ENCODE data around the gene TM9SF1.

TM9SF1 gene

DNA sequence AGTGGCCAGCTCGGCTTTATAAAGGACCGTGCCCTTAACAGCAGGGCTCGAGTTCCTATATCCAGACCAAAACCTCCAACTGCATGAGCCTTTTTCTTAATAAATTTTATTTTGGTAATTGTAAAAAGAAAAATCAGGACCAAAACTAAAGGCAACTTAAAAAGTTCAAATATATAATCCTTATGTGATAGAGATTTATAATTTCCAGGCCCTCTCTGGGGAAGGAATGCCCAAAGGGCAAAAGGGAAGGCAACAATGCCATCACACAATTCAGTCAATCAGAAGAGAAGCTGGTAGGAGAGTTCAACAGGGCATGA is 6.2 kb downstream of the TM9SF1 start:
- no peak for DNase-seq (ENCODE audit: extremely low spot score)
- TF ChIP-seq SUZ12 (IDR thresholded peaks at IDR 0.05): no peak
- TF ChIP-seq FOXK2 (IDR thresholded peaks at IDR 0.05): no peak
- TF ChIP-seq CTBP1 (IDR thresholded peaks at IDR 0.05; ENCODE audit: borderline replicate concordance): no peak
- no peak for TF ChIP-seq TARDBP (IDR thresholded peaks at IDR 0.05)
- TF ChIP-seq BHLHE40 (IDR thresholded peaks at IDR 0.05; ENCODE audit: borderline replicate concordance): no peak
- TF ChIP-seq ZNF384 (IDR thresholded peaks at IDR 0.05): no peak
- no peak for TF ChIP-seq NFRKB (IDR thresholded peaks at IDR 0.05)
- TF ChIP-seq LEF1 (IDR thresholded peaks at IDR 0.05; ENCODE audit: borderline replicate concordance): no peak
- TF ChIP-seq, protein P1, sequence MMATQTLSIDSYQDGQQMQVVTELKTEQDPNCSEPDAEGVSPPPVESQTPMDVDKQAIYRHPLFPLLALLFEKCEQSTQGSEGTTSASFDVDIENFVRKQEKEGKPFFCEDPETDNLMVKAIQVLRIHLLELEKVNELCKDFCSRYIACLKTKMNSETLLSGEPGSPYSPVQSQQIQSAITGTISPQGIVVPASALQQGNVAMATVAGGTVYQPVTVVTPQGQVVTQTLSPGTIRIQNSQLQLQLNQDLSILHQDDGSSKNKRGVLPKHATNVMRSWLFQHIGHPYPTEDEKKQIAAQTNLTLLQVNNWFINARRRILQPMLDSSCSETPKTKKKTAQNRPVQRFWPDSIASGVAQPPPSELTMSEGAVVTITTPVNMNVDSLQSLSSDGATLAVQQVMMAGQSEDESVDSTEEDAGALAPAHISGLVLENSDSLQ (IDR thresholded peaks at IDR 0.05): no peak
- TF ChIP-seq SP1 (IDR thresholded peaks at IDR 0.05): no peak
- TF ChIP-seq L3MBTL2 (conservative IDR thresholded peaks at IDR 0.05): no peak
- TF ChIP-seq HDGF (IDR thresholded peaks at IDR 0.05; ENCODE audit: borderline replicate concordance): no peak
- no peak for TF ChIP-seq ELF4 (IDR thresholded peaks at IDR 0.05)
- TF ChIP-seq ARNT (IDR thresholded peaks at IDR 0.05): no peak
- no peak for TF ChIP-seq FOXA1 (IDR thresholded peaks at IDR 0.05)
- ChIA-PET CTCF (interaction anchor here (0.8 to 1.7 kb wide), 3 partner anchors 23 to 119 kb away, joined by 3 to 5 read pairs (median 3); partner anchors contain the start of genes CIDEB and IRF9), POLR2A (interaction anchor here (1.0 to 3.2 kb wide), 11 partner anchors 9 to 868 kb away, joined by 3 to 20 read pairs (median 9); partner anchors contain the start of genes CHMP4A, DCAF11, EMC9 and MDP1)

- peak; percentile 98 for DNase-seq (ENCODE audit: extremely low spot score)
- ChIA-PET POLR2A (interaction anchor here (1.0 to 3.2 kb wide), 12 partner anchors 8 to 867 kb away, joined by 3 to 20 read pairs (median 7); partner anchors contain the start of genes CHMP4A, DCAF11, EMC9 and MDP1), CTCF (interaction anchor here (0.6 to 1.7 kb wide), 4 partner anchors 24 to 120 kb away, joined by 3 to 5 read pairs (median 3); partner anchors contain the start of genes CIDEB and IRF9)
- TF ChIP-seq FOXM1 (IDR thresholded peaks at IDR 0.05; ENCODE audit: borderline replicate concordance): peak; percentile 54; the same call in 1 of the 2 replicates
- peak; percentile 57 for TF ChIP-seq ELF4 (IDR thresholded peaks at IDR 0.05)
- TF ChIP-seq ARNT (IDR thresholded peaks at IDR 0.05): peak; percentile 74; the same call in 1 of the 2 replicates
- TF ChIP-seq L3MBTL2 (conservative IDR thresholded peaks at IDR 0.05): peak; percentile 75
- TF ChIP-seq FOXK2 (IDR thresholded peaks at IDR 0.05): no peak
- no peak for TF ChIP-seq HDGF (IDR thresholded peaks at IDR 0.05; ENCODE audit: borderline replicate concordance)
- peak; percentile 68; the same call in 1 of the 2 replicates for TF ChIP-seq LEF1 (IDR thresholded peaks at IDR 0.05; ENCODE audit: borderline replicate concordance)
- TF ChIP-seq, protein P1 (IDR thresholded peaks at IDR 0.05): peak; percentile 72
- peak; percentile 91 for TF ChIP-seq CTBP1 (IDR thresholded peaks at IDR 0.05; ENCODE audit: borderline replicate concordance)
- TF ChIP-seq NFRKB (IDR thresholded peaks at IDR 0.05): no peak
These were observed 6.8 kb downstream of the TM9SF1 start, which contains the start of gene IPO4 for GRCh38 chr14:24188251-24189058. Gene IPO4, minus strand, starts transcription at chr14:24188816. Its CDS starts 29 bp downstream, at chr14:24188787.

- ChIA-PET CTCF (interaction anchor here (0.6 to 1.7 kb wide), 2 partner anchors 26 to 79 kb away, joined by 3 read pairs; partner anchors contain the start of gene IRF9), POLR2A (interaction anchor here (1.1 to 3.2 kb wide), 6 partner anchors 7 to 81 kb away, joined by 3 to 20 read pairs (median 10); partner anchors contain the start of genes CHMP4A, EMC9, TINF2 and TM9SF1)
- TF ChIP-seq ELF4 (IDR thresholded peaks at IDR 0.05) (no peak), FOXA1 (IDR thresholded peaks at IDR 0.05) (no peak), SUZ12 (IDR thresholded peaks at IDR 0.05) (no peak), ARNT (IDR thresholded peaks at IDR 0.05) (no peak), SP1 (IDR thresholded peaks at IDR 0.05) (no peak), FOXM1 (IDR thresholded peaks at IDR 0.05; ENCODE audit: borderline replicate concordance) (no peak)
- DNase-seq (ENCODE audit: extremely low spot score): no peak
These were observed 7.7 kb downstream of the TM9SF1 start for GRCh38 chr14:24187539-24187915.

GRCh38 chr14:24186831-24187538 is 8.3 kb downstream of the TM9SF1 start:
- ChIA-PET POLR2A (interaction anchor here (1.0 to 3.2 kb wide), 6 partner anchors 7 to 81 kb away, joined by 3 to 20 read pairs (median 7); partner anchors contain the start of genes CHMP4A, EMC9 and TM9SF1), CTCF (interaction anchor here (1.7 kb wide), 1 partner anchor 26 kb away, joined by 3 read pairs; the partner anchor contains the start of gene IRF9)
- no peak for TF ChIP-seq FOXA1 (IDR thresholded peaks at IDR 0.05)
- TF ChIP-seq FOXM1 (IDR thresholded peaks at IDR 0.05; ENCODE audit: borderline replicate concordance): no peak
- no peak for TF ChIP-seq BHLHE40 (IDR thresholded peaks at IDR 0.05; ENCODE audit: borderline replicate concordance)
- no peak for TF ChIP-seq SP1 (IDR thresholded peaks at IDR 0.05)
- no peak for TF ChIP-seq ARNT (IDR thresholded peaks at IDR 0.05)
- no peak for TF ChIP-seq FOXK2 (IDR thresholded peaks at IDR 0.05)
- TF ChIP-seq NFRKB (IDR thresholded peaks at IDR 0.05): no peak
- no peak for DNase-seq (ENCODE audit: extremely low spot score)

DNA sequence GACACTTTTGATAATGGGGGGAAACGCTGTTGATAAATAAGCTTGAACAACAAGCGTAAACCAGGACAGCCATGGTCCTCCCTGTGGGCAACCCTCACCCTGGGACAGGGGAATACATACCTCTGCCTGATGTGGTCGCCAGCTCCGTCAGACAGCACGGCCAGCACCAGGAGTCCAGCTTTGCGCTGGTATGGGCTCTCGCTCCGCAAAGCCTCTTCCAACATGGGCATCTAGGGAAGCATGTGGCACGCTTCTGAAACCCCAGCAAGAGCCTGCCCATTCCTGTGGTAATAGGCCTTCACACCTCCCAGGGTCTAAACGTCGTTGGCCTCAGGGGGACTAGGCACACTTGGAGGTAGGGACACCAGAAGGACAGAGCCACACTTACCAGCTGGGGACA is 9.5 kb downstream of the TM9SF1 start:
- DNase-seq (ENCODE audit: extremely low spot score): no peak
- TF ChIP-seq HDGF (IDR thresholded peaks at IDR 0.05; ENCODE audit: borderline replicate concordance) (no peak), FOXK2 (IDR thresholded peaks at IDR 0.05) (no peak), ELF4 (IDR thresholded peaks at IDR 0.05) (no peak), NFRKB (IDR thresholded peaks at IDR 0.05) (no peak), SUZ12 (IDR thresholded peaks at IDR 0.05) (no peak), FOXM1 (IDR thresholded peaks at IDR 0.05; ENCODE audit: borderline replicate concordance) (no peak), BHLHE40 (IDR thresholded peaks at IDR 0.05; ENCODE audit: borderline replicate concordance) (no peak), TARDBP (IDR thresholded peaks at IDR 0.05) (no peak), FOXA1 (IDR thresholded peaks at IDR 0.05) (no peak), CTBP1 (IDR thresholded peaks at IDR 0.05; ENCODE audit: borderline replicate concordance) (no peak)
- TF ChIP-seq, protein P1 (IDR thresholded peaks at IDR 0.05): no peak
- ChIA-PET POLR2A (interaction anchor here (0.7 to 2.9 kb wide), 4 partner anchors 8 to 44 kb away, joined by 3 to 14 read pairs (median 4); partner anchors contain the start of genes EMC9 and TM9SF1), CTCF (interaction anchor here (1.6 kb wide), 1 partner anchor 24 kb away, joined by 4 read pairs; the partner anchor contains the start of gene IRF9)
